ENCODE measurements around the gene TTC19.

- TF ChIP-seq EZH2phosphoT487 (IDR thresholded peaks at IDR 0.05; ENCODE audit: insufficient read depth, low read depth) = no peak
- no peak for TF ChIP-seq EZH2 (IDR thresholded peaks at IDR 0.05; ENCODE audit: insufficient read depth, poor library complexity, severe bottlenecking)
Measured at GRCh38 chr17:15957608-15958307, 41.9 kb upstream of the TTC19 start.

Measured in GM23248 (cell line).